Motor neuron (in vitro differentiated cells): ENCODE results near the gene RGS8. TPM values are rescaled to one million over a fixed set of nuclear protein-coding genes. Genes with fewer than 3 reads are reported as not detected.

Experiments
- ATAC-seq, 8 experiments: fragments of 200-7000 bp; cut with Tn5 transposase; replicated peaks in 6 of 8; 2 replicates each; pipeline ENCODE4 v1.8.0; 2021; ENCODE audit warnings: mild to moderate bottlenecking in 8 of 8, moderate library complexity in 8 of 8
- H3K27ac ChIP-seq, 2 donors: fragments of 250-450 bp; sonication (Bioruptor Pico); 2 replicates each; pipeline ENCODE4 v1.9.0; 2021; ENCODE audit warnings: antibody characterized with exemption in 2 of 2, mild to moderate bottlenecking in 2 of 2, moderate library complexity in 1 of 2
- H3K4me1 ChIP-seq, 2 donors: fragments of 250-450 bp; sonication (Bioruptor Pico); replicated peaks in 1 of 2; 2 replicates each; pipeline ENCODE4 v1.6.1; 2021; ENCODE audit warnings: antibody characterized with exemption in 2 of 2, mild to moderate bottlenecking in 2 of 2, moderate library complexity in 1 of 2
- H3K4me3 ChIP-seq, 5 donors: fragments of 250-450 bp; sonication (Bioruptor Pico); 2 replicates each; pipeline ENCODE4 v1.9.0; 2021; ENCODE audit warnings: antibody characterized with exemption in 5 of 5, mild to moderate bottlenecking in 5 of 5, moderate library complexity in 4 of 5
- WGBS, 10 experiments: fragments of 450-650 bp; shearing (Covaris generic); methylation state at CpG; one replicate each; pipeline ENCODE4 v1.0.0; 2022; 5-methylcytosine and 5-hydroxymethylcytosine counted together
- in situ Hi-C, 9 experiments: fragments of 400-800 bp; cut with MboI; loops; one replicate each; pipeline ENCODE4 v1.15.0; 2021; ENCODE audit warnings: low sequenced_read_pairs in 9 of 9, low pct_unique_long_range_greater_than_20kb in 2 of 9; ENCODE audit not compliant: unreplicated experiment in 9 of 9
- total RNA-seq, 8 experiments: library from RNA; unstranded; fragments of 300-600 nt; gene quantifications; 2 replicates each; pipeline versions ENCODE4 v1.2.3 to v1.2.4, GENCODE V29; 2022

The RGS8 gene
- total RNA-seq, 8 experiments from 2014 or later, result 0.04 to 31.5 (median 9.7) TPM

GRCh38 chr1:182641561-182641960 lies 42.8 kb downstream of the RGS8 start:
- Histone ChIP-seq H3K27ac (no peak overlapping the region), H3K4me1 (no peaks in the 10 kb centered on the region), H3K4me3 (no peak overlapping the region)
- no peak for ATAC-seq
- 20 to 100% (median 87%) methylated on average over 1 to 5 of the region's 5 CpGs; no CpG with 5 or more reads in 2 of the 10 experiments for WGBS, 10 experiments
- in situ Hi-C loops, result no loop called here

DNA sequence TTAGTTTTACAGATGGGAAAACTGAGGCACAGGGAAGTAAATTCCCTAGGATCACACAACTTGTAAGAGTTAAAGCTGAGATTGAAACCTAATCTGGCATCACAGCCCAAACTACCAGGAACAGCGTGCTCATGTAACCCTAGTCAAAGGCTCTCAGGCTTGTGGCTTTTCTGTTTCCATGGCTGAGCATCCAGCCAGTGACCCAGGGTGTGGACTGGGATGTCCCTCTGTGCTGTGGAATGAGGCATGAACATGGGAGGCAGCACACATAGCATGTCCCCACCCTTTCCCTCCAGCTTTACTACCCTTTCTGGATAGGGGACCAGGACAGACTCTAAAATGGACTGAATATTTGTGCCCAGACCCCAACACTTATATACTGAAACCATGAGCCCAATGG lies 45.1 kb downstream of the RGS8 start:
- 0 to 100% (median 73%) methylated on average over 1 of the region's 1 CpG; no CpG with 5 or more reads in 6 of the 10 experiments for WGBS, 10 experiments
- in situ Hi-C loops, result no loop called here
- H3K4me1 ChIP-seq, result peaks cover 18 to 19% of the 10 kb centered on the region in 2 donors
- no peak overlapping the region for H3K4me3 ChIP-seq
- peak in 2 of 8 experiments; percentile 71 to 81 for ATAC-seq
- no peak overlapping the region for H3K27ac ChIP-seq

DNA sequence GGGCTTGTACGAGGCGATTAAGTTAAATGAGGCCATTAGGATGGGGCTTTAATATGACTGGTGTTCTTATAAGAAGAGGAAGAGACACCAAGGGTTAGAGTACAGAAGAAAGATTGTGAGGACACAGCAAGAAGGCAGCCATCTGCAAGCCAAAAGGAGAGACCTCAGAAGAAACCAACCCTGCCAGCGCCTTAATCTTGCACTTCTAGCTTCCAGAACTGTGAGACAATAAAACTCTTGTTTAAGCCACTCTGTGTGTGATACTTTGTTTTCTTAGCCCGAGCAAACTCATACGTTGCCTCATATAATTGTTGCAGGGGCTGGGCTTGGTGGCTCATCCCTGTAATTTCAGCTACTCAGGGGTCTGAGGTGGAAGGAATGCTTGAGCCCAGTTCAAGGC lies 46.6 kb downstream of the RGS8 start:
- no peak overlapping the region for H3K27ac ChIP-seq
- 13 to 100% (median 94%) methylated on average over 1 to 5 of the region's 5 CpGs; no CpG with 5 or more reads in 3 of the 10 experiments for WGBS, 10 experiments
- peaks cover 30% of the 10 kb centered on the region in 2 donors for H3K4me1 ChIP-seq
- no peak for ATAC-seq
- no peak overlapping the region for H3K4me3 ChIP-seq
- in situ Hi-C loops, result no loop called here

DNA sequence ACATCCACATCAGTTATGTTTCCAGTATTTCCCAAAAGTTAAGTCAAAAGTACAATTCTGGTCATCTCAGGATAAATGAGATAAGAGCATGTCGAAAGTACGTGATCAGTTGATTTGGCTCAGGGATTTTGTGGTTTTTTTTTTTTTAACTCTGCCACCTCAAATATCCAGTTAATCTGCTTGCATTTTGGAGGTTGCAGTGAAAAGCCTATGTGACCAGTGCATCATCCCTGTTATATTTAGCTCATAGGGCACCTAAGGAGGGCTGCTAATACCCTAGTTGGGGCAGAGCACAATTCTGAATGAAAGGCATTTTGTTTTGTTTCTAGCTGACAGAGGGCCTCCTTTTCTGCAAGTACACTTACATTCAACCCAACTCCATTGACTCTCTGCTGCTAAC lies 48.5 kb downstream of the RGS8 start:
- Histone ChIP-seq H3K4me1 (peaks cover 30 to 32% of the 10 kb centered on the region in 2 donors), H3K27ac (no peak overlapping the region), H3K4me3 (no peak overlapping the region)
- no peak for ATAC-seq
- WGBS, 10 experiments, result 65 to 100% (median 94%) methylated on average over 2 of the region's 2 CpGs; no CpG with 5 or more reads in 3 of the 10 experiments
- in situ Hi-C loops, result no loop called here

Other genes starting within 250 kb of the RGS8 start
- gene RGSL1, start 234.4 kb downstream of the RGS8 start, total RNA-seq, result 1 to 10 TPM in 1 of 8 experiments, under 1 TPM in 4, not detected in 3; 0.17 to 2.2 (median 0.21) TPM
- gene RNASEL, start 95.3 kb downstream of the RGS8 start, total RNA-seq, result 1 to 10 TPM; 2.5 to 7.9 (median 4.8) TPM
- 10 to 100 TPM in 5 of 8 experiments, 1 to 10 TPM in 3; 2.1 to 48.1 (median 24.5) TPM for gene RGS16, start 80.2 kb downstream of the RGS8 start, total RNA-seq
- 10 to 100 TPM in 1 of 8 experiments, 1 to 10 TPM in 7; 2.3 to 10.1 (median 4.0) TPM for gene NPL, start 105.2 kb upstream of the RGS8 start, total RNA-seq
- 100 to 1,000 TPM; 116 to 327 (median 147) TPM for gene DHX9, start 154.8 kb upstream of the RGS8 start, total RNA-seq